SJCRH30 (cell line): ENCODE data around the gene TLL2. TPM values are rescaled to one million over a fixed set of nuclear protein-coding genes. Genes with fewer than 3 reads are reported as not detected.

Experiments used
- DNase-seq, 2 experiments: peaks; one replicate each; pipeline ENCODE4 v3.0.0-alpha.2; 2015 to 2020
- H3K27ac ChIP-seq: fragments of 250-450 bp; sonication (Bioruptor Pico); 2 replicates; pipeline ENCODE4 v1.5.1; 2020; ENCODE audit warnings: mild to moderate bottlenecking, moderate library complexity
- H3K27me3 ChIP-seq: fragments of 250-450 bp; sonication (Bioruptor Pico); 2 replicates; pipeline ENCODE4 v1.5.1; 2020; ENCODE audit warnings: mild to moderate bottlenecking, moderate library complexity
- H3K36me3 ChIP-seq: fragments of 250-450 bp; sonication (Bioruptor Pico); 2 replicates; pipeline ENCODE4 v1.5.1; 2020; ENCODE audit warnings: mild to moderate bottlenecking, moderate library complexity
- H3K4me1 ChIP-seq: fragments of 250-450 bp; sonication (Bioruptor Pico); 2 replicates; pipeline ENCODE4 v1.5.1; 2020; ENCODE audit warnings: mild to moderate bottlenecking, moderate library complexity
- H3K4me3 ChIP-seq: fragments of 250-450 bp; sonication (Bioruptor Pico); 2 replicates; pipeline ENCODE4 v1.5.1; 2020; ENCODE audit warnings: mild to moderate bottlenecking, moderate library complexity
- H3K9me3 ChIP-seq: fragments of 250-450 bp; sonication (Bioruptor Pico); replicated peaks from 2 replicates; pipeline ENCODE4 v1.5.1; 2020; ENCODE audit warnings: mild to moderate bottlenecking, moderate library complexity
- total RNA-seq: library from RNA; depleted of rRNA; stranded (reverse); fragments of >200 nt; shearing (Covaris generic); gene quantifications from 2 replicates; pipeline ENCODE4 v1.2.3, GENCODE V29; 2014

TLL2 gene
- total RNA-seq, 1 experiment from 2014 or later: 9.2 TPM

DNA sequence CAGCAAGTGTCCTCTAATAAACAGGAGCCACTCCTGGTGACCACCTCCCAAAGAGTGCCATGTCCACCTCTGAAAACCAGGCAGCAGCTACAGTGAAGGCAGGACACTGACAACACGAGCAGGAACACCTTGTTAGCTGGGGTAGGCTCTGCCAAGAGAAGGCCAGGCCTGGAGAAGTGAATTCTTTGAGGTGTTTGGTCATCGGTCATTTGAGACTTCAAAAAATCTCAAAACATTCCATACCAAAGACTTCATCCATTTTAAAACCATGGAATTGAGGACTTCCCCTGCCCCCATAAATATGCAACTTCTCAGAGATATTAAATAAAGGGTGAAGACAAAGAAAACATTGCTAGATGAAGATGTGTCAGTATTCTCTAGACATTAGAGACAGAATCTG, 126.6 kb downstream of the TLL2 start:
- H3K27me3 ChIP-seq: no peaks in the 10 kb centered on the region
- H3K36me3 ChIP-seq: no peaks in the 10 kb centered on the region
- H3K4me3 ChIP-seq: no peak overlapping the region
- H3K27ac ChIP-seq: no peak overlapping the region
- no peaks in the 10 kb centered on the region for H3K4me1 ChIP-seq
- H3K9me3 ChIP-seq: no peaks in the 10 kb centered on the region
- DNase-seq: no peak

DNA sequence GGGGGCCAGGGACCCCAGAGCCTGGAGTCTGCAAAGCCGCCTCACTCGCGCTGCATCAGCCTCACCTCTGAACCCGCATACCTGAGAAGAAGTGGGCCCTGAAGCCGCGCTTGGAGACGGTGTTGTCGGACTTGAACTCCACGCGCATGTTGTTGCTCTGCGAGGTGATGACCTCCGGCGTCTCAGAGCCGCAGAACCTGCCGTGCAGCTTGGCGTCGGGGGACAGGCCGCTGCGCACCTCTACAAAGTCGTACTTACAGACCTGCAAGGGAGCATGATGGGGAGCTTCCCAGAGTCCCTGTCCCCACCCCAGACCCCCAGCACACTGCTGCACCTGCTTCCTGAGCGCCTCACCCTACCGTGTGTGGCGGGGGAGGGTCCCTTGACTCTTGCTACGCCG, 129.2 kb downstream of the TLL2 start:
- Histone ChIP-seq H3K4me3 (no peak overlapping the region), H3K27ac (no peak overlapping the region), H3K27me3 (no peaks in the 10 kb centered on the region), H3K36me3 (no peaks in the 10 kb centered on the region), H3K4me1 (no peaks in the 10 kb centered on the region), H3K9me3 (no peaks in the 10 kb centered on the region)
- DNase-seq: no peak

DNA sequence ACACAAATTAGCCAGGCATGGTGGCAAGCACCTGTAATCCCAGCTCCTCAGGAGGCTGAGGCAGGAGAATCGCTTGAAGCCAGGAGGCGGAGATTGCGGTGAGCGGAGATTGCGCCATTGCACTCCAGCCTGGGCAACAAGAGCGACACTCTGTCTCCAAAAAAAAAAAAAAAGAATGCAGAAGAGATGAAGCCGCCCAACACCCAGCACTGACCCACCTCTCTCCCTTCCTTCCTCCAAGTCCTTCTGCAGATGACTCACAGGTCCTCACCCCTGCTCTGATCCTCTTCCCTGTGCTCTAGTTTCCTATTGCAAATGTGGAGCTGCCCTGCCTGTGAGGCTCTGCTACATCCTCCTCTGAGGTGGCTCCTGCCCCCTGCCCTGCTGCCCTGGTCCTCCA, 132.9 kb downstream of the TLL2 start:
- Histone ChIP-seq H3K4me1 (peaks cover 6% of the 10 kb centered on the region; the same call in 1 of the 2 replicates), H3K36me3 (no peaks in the 10 kb centered on the region), H3K9me3 (no peaks in the 10 kb centered on the region), H3K4me3 (no peak overlapping the region), H3K27me3 (no peaks in the 10 kb centered on the region), H3K27ac (no peak overlapping the region)
- no peak for DNase-seq

DNA sequence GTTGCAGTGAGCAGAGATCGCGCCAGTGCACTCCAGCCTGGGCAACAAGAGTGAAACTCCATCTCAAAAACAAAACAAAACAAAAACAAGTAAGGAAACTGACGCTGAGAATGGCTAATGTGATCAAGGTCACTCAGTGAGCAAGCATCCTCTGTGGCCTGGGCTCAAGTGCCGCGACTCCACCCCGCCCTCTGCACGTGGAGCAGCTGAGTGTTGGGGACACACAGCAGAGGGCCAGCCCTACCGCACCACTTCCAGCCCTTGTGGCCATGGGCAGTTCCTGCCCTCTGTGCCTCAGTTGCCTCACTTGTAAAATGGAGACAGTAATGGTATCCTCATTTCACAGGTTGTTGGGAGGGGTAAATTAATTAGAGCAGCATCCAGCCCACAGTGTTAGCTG, 134.0 kb downstream of the TLL2 start:
- no peak overlapping the region for H3K4me3 ChIP-seq
- peaks cover 12% of the 10 kb centered on the region; the same call in 1 of the 2 replicates for H3K4me1 ChIP-seq
- H3K36me3 ChIP-seq: no peaks in the 10 kb centered on the region
- H3K27me3 ChIP-seq: no peaks in the 10 kb centered on the region
- no peaks in the 10 kb centered on the region for H3K9me3 ChIP-seq
- no peak for DNase-seq
- H3K27ac ChIP-seq: no peak overlapping the region

DNA sequence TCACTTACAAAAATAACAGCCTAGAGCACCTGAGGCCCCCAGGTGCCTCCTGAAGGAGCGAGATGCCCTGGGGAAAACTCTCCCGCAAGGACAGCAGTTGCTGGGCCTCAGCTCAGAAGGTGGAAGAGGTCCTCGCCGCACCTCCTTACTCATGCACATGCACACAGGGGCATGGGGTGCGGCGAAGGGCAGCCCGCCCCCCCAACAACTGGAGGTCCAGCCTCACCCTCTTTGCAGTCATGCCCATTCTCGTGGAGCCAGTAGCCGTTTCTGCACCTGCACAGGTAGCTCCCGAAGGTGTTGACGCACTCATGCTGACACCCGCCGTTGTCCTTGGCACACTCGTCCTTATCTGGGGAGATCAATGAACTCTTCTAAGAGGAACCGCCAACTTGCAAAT, 135.0 kb downstream of the TLL2 start:
- no peaks in the 10 kb centered on the region for H3K9me3 ChIP-seq
- H3K27ac ChIP-seq: no peak overlapping the region
- H3K4me1 ChIP-seq: peaks cover 12% of the 10 kb centered on the region; the same call in 1 of the 2 replicates
- H3K27me3 ChIP-seq: no peaks in the 10 kb centered on the region
- H3K36me3 ChIP-seq: no peaks in the 10 kb centered on the region
- H3K4me3 ChIP-seq: no peak overlapping the region
- no peak for DNase-seq

DNA sequence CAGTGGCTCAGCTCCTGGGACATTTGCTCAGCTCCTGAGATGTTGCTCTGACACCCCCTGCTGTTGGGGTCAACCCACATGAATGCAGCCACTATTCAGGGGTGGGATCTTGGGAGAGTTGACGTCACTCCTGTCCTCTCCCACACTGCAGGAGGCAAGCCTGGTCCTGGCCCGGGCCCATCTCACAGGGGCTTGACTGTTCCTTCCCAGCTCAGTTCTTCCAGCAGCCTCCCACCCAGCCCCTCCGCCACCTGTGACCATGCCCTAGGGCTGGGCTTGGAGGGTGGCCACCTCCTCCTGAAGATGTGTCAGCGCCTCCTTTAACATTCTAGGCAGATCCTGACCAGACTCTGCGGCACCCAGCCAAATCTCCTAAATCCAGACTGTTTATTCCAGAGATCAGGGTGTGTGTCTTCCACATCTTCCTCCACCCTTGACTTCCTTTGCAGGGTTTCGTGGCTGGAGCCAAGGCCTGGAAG, 135.9 kb downstream of the TLL2 start:
- Histone ChIP-seq H3K4me1 (peaks cover 12% of the 10 kb centered on the region; the same call in 1 of the 2 replicates), H3K27ac (no peak overlapping the region), H3K4me3 (no peak overlapping the region), H3K36me3 (no peaks in the 10 kb centered on the region), H3K9me3 (no peaks in the 10 kb centered on the region), H3K27me3 (no peaks in the 10 kb centered on the region)
- DNase-seq: peak; percentile 82 to 88

DNA sequence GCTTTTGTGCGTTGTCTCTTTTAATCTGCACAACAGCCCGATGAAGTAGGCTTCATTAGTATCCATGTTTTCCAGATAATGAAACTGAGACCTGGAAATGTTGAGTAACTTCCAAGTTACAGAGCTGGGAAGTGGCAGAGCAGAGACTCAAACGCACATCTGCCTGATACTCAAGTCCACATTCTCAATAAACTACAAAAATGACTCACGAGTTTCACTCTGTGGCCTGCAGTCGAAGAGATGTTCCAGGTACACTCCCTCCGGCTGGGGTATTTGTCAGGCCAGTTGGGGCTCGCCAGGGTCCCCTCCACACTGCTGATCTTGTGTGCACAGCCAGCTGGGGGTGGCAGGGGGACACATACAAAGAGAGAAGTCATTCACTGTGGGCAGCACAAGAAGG, 137.2 kb downstream of the TLL2 start:
- H3K27ac ChIP-seq: no peak overlapping the region
- no peaks in the 10 kb centered on the region for H3K36me3 ChIP-seq
- H3K27me3 ChIP-seq: no peaks in the 10 kb centered on the region

DNA sequence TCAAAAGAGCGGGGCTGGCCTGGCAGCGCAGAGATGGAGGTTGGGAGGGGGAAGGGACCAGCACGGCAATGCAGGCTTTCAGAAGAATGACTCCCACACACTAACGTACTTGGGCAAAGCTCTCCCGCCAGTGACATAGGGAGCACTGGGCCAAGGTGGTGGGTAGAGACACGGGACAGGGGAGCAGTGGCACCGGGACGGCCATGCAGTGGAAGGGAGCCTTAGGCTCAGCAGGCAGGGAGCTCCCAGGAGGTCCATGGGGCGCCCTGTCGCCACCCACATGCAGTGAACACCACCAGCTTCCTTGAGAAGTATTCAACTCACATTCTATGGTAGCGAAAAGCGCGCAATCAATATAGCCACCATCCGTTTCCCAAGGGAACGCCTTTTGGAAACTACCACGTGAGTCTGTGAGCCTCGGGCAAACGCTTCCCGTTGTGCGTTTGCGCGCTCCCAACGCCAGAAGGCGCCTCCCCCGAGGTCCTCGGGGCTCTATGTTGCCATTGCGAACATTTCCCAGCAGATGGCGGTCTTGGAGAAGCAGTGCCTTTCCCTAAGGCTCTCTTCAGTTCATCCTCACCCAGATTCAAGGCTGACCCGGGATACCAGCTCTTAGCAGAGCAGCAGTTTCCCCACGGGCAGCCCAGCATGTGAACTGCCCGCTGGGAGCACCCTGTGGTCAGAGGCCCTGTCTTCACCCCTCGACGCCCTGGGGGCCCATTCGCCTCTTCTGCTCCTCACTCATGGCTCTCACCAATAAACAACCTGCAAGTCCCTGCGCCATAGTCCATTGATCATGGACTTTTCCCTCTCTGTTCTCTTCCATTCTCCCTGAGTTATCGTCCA, 138.5 kb downstream of the TLL2 start:
- peak; percentile 79 to 92 for DNase-seq
- Histone ChIP-seq H3K27ac (no peak overlapping the region), H3K27me3 (no peaks in the 10 kb centered on the region), H3K36me3 (no peaks in the 10 kb centered on the region), H3K4me1 (peaks cover 12% of the 10 kb centered on the region; the same call in 1 of the 2 replicates), H3K4me3 (peak overlapping the region; percentile 57), H3K9me3 (no peaks in the 10 kb centered on the region)

More for the DNA sequence above, 137.2 kb downstream of the TLL2 start:
- Histone ChIP-seq H3K4me1 (peaks cover 12% of the 10 kb centered on the region; the same call in 1 of the 2 replicates), H3K9me3 (no peaks in the 10 kb centered on the region), H3K4me3 (no peak overlapping the region)
- no peak for DNase-seq

DNA sequence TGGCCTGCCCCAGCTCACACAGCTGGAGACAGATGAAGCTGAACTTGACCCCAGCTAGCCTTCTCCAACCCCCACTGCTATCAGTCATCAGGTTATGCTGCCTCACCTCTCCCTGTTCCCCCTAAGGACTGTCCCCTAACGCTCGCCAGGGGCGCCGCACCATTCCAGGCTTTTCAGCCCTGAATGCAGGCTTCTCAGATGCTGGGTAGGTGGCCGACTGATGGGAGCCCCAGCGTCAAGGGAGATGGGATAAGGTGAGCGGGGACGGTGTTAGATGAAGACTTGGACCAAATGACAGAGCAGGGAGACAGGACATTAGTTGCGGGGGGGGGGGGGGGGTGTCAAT, 139.1 kb downstream of the TLL2 start:
- Histone ChIP-seq H3K4me3 (peak overlapping the region; percentile 57), H3K36me3 (no peaks in the 10 kb centered on the region), H3K27ac (no peak overlapping the region), H3K4me1 (peaks cover 12% of the 10 kb centered on the region; the same call in 1 of the 2 replicates), H3K27me3 (no peaks in the 10 kb centered on the region), H3K9me3 (no peaks in the 10 kb centered on the region)
- no peak for DNase-seq

DNA sequence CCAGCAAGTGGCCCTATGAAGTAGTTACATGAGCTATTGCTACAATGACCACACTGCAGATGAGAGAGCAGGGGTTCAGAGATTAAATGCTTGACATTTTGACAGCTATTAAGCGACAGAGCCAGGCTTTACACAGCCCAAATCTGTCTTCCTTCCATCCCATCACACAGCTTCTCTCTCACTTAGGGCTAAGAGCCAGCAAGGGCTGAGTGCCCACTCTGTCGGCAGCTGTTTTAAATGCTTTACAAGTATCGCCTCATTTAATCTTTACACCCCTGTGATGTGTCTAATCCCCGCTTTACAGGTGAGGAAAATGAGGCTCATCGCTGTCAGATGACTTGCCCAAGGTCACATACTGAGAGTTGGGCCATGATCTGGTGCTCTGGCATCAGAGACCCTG, 139.7 kb downstream of the TLL2 start:
- Histone ChIP-seq H3K36me3 (no peaks in the 10 kb centered on the region), H3K27ac (no peak overlapping the region), H3K27me3 (no peaks in the 10 kb centered on the region), H3K4me3 (no peak overlapping the region), H3K9me3 (no peaks in the 10 kb centered on the region), H3K4me1 (peaks cover 12% of the 10 kb centered on the region; the same call in 1 of the 2 replicates)
- DNase-seq: no peak

DNA sequence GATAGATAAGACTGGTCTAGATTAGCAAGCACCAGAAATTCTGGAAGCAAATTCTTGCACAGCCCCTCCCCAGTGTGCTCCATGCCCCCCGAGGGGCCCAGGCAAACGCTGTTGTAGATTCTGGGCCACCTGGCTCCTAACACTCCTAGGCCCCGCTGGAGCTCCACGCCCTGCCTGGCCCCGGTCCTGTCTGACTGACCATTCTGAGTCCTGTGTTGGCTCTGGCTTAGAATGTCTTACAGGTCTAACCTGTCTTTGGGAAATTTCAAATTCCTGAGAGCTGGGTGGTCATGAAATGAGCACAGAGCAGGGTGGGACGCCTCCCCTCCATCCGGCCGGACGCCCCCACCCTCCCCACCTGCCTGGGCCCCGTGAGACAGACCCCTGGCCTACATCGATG, 142.4 kb downstream of the TLL2 start:
- Histone ChIP-seq H3K4me1 (peaks cover 6% of the 10 kb centered on the region; the same call in 1 of the 2 replicates), H3K27ac (no peak overlapping the region), H3K27me3 (no peaks in the 10 kb centered on the region), H3K4me3 (no peak overlapping the region), H3K9me3 (no peaks in the 10 kb centered on the region), H3K36me3 (no peaks in the 10 kb centered on the region)
- DNase-seq: no peak

DNA sequence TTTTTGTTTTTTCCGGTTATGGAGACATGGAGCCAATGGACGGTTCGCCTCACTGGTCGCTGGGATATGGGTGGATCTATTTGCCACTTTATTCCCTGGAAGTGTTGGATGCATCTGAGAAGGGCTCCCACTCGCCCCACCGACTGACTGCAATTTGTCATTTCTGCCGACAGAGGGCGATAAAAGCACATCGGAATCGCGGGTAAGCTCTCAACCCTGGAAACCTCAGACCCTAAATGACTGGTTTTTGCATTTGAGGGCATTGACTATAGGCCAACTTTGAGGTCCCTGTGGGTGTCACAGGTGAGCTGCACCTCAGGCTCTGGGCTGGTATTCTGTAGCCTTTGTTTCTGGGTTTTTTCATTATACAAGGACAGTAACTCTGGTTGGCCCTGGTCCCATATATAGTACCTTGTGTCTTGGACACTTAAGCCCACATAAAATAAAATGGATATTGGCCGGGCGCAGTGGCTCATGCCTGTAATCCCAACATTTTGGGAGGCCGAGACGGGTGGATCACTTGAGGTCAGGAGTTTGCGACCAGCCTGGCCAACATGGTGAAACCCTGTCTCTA, 143.1 kb downstream of the TLL2 start:
- DNase-seq: peak; percentile 24 to 74
- no peaks in the 10 kb centered on the region for H3K36me3 ChIP-seq

DNA sequence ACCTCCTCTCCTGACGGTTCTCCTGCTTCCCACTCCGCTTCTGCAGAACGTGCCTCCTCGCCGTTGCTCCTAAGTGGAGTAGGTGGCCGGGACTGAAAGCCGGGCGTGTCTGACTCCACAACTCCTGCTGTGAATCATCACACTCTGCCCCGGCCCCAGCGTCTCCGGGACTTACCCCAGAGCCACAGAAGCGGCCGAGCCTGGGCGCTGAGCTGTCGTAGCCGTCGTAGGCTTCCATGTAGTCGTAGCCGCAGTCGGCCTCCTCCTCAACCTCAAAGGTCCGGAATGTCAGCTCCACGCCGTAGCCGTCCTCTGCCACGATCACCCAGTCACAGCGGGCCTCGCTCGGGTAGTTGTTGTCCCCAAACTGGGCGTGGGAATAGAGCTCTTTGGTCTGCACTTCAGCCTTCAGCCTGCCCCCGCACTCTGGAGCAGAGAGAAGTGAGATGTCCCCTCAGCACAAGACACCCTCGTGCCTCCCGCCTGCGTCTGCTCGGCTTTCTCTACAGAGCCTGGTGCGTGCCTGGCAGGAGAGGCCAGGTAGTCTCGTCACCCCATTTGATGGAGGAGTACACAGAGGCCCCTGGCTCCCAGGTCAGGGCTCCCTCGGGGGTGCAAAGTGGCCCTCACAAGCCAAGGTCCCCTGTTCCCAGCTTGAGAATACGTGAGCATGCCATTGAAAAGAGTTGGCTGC, 143.7 kb downstream of the TLL2 start:
- Histone ChIP-seq H3K27me3 (no peaks in the 10 kb centered on the region), H3K4me1 (peaks cover 1% of the 10 kb centered on the region; the same call in 1 of the 2 replicates), H3K9me3 (no peaks in the 10 kb centered on the region), H3K27ac (no peak overlapping the region), H3K36me3 (no peaks in the 10 kb centered on the region), H3K4me3 (no peak overlapping the region)
- DNase-seq: no peak

More for the DNA sequence above, 143.1 kb downstream of the TLL2 start:
- no peaks in the 10 kb centered on the region for H3K27me3 ChIP-seq
- H3K4me3 ChIP-seq: no peak overlapping the region
- H3K4me1 ChIP-seq: peaks cover 6% of the 10 kb centered on the region; the same call in 1 of the 2 replicates
- no peaks in the 10 kb centered on the region for H3K9me3 ChIP-seq
- H3K27ac ChIP-seq: no peak overlapping the region

DNA sequence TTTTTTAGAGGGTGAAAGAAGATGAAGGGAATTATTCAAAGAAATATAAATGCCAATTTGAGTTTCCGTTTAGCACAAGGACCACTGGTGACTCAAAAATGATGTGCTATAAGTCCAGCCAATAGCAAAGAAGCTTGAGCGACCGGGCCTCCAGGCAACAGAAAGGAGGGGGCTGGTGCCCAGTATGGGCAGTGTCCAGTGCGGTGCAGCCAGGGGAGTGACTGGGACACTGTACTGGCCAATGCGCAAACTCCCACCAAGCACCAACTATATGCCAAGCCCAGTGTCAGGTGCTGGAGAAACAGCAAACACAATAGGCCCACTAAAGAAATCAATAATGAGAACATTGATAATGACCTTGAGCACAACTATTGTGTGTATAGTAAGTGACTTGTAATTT, 144.8 kb downstream of the TLL2 start:
- H3K9me3 ChIP-seq: no peaks in the 10 kb centered on the region
- DNase-seq: no peak
- H3K27me3 ChIP-seq: no peaks in the 10 kb centered on the region
- H3K4me3 ChIP-seq: no peak overlapping the region
- no peaks in the 10 kb centered on the region for H3K4me1 ChIP-seq
- H3K36me3 ChIP-seq: no peaks in the 10 kb centered on the region
- no peak overlapping the region for H3K27ac ChIP-seq

DNA sequence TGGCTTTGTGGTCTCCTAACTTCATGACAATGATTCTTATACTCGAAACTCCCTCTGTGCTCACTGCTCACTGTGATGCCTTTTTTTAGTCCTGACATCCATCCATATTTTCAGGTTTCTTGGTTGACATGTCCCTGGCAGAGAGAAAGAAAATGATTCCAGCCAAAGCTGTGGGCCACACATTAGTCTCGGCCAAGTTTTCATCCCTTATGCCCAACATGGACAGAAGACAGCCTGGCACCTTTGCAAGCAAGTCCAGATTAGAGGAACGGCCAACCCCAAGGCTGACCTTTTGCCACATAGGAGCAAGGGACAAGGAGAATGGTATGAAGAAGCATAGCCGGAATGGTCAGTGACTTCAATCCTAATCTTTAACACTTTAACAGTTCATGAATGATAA, 146.3 kb downstream of the TLL2 start:
- Histone ChIP-seq H3K9me3 (no peaks in the 10 kb centered on the region), H3K36me3 (no peaks in the 10 kb centered on the region), H3K27ac (no peak overlapping the region), H3K4me3 (no peak overlapping the region), H3K27me3 (no peaks in the 10 kb centered on the region), H3K4me1 (no peaks in the 10 kb centered on the region)
- DNase-seq: no peak
